Mucosa of rectum (tissue), 2 donors: ENCODE measurements around the gene TIMP2.
"Not testable (repeated sequence)": the region's sequence is repeated elsewhere in the genome, so short reads cannot be mapped to it uniquely, and the experiment has no call there.

Experiments used
- H3K27ac ChIP-seq, 2 donors: one replicate each; pipeline ENCODE4 v1.7.0; 2013; ENCODE audit warnings: inconsistent platforms in 2 of 2, low read depth in 2 of 2, low read length in 2 of 2
- H3K27me3 ChIP-seq, 2 donors: one replicate each; pipeline ENCODE4 v1.7.0; 2013; ENCODE audit warnings: low read length in 2 of 2; ENCODE audit not compliant: control insufficient read depth in 2 of 2, insufficient read depth in 2 of 2
- H3K36me3 ChIP-seq, 2 donors: one replicate each; pipeline ENCODE4 v1.7.0; 2013; ENCODE audit warnings: low read length in 2 of 2; ENCODE audit not compliant: control insufficient read depth in 2 of 2, insufficient read depth in 2 of 2
- H3K4me1 ChIP-seq, 2 donors: one replicate each; pipeline ENCODE4 v1.7.0; 2013; ENCODE audit warnings: low read length in 2 of 2, mild to moderate bottlenecking in 1 of 2; ENCODE audit not compliant: control insufficient read depth in 2 of 2, insufficient read depth in 2 of 2
- H3K4me3 ChIP-seq, 2 donors: one replicate each; pipeline ENCODE4 v1.7.0; 2013; ENCODE audit warnings: low read length in 2 of 2
- H3K9ac ChIP-seq, 2 donors: one replicate each; pipeline ENCODE4 v1.7.0; 2013; ENCODE audit warnings: low read length in 2 of 2, low read depth in 1 of 2, mild to moderate bottlenecking in 1 of 2
- H3K9me3 ChIP-seq, 2 donors: one replicate each; pipeline ENCODE4 v1.7.0; 2013; ENCODE audit warnings: low read length in 2 of 2; ENCODE audit not compliant: control insufficient read depth in 2 of 2
- donor health status: healthy.
- donor health status: Normal muscosa, but diverticular disease.

Gene TIMP2

DNA sequence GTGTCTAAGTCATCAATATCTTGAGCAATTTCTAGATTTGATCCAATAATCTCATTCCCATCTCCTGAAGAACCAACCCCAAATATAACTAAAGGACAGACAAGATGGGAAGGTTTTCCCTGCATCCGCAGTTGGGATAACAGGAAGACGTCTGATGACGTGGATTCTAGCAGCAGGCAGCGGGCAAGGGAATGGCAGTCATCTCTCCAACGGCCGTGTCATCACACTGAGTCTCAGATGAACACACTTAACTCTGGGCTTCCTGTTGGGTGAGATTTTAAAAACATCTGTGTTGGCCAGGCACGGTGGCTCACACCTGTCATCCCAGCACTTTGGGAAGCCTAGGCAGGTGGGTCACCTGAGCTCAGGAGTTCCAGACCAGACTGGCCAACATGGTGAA lies 20.9 kb upstream of the TIMP2 start:
- Histone ChIP-seq H3K27ac (no peak overlapping the region), H3K9ac (no peak overlapping the region), H3K4me3 (no peak overlapping the region), H3K36me3 (no peaks in the 10 kb centered on the region), H3K9me3 (peaks cover 0 to 3% of the 10 kb centered on the region in 2 donors), H3K27me3 (no peaks in the 10 kb centered on the region), H3K4me1 (peaks cover 7 to 8% of the 10 kb centered on the region in 2 donors)

DNA sequence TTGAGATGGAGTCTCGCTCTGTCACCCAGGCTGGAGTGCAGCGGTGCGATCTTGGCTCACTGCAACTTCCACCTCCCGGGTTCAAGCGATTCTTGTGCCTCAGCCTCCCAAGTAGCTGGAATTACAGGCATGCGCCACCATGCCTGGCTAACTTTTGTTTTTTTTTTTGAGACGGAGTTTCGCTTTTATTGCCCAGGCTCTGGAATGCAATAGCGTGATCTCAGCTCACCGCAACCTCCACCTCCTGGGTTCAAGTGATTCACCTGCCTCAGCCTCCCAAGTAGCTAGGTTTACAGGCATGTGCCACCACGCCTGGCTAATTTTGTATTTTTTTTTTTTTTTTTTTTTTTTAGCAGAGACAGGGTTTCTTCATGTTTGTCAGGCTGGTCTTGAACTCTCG lies 20.3 kb upstream of the TIMP2 start:
- H3K36me3 ChIP-seq, H3K9ac ChIP-seq, H3K4me3 ChIP-seq, H3K4me1 ChIP-seq, H3K27ac ChIP-seq, H3K9me3 ChIP-seq, H3K27me3 ChIP-seq: not testable (repeated sequence)

DNA sequence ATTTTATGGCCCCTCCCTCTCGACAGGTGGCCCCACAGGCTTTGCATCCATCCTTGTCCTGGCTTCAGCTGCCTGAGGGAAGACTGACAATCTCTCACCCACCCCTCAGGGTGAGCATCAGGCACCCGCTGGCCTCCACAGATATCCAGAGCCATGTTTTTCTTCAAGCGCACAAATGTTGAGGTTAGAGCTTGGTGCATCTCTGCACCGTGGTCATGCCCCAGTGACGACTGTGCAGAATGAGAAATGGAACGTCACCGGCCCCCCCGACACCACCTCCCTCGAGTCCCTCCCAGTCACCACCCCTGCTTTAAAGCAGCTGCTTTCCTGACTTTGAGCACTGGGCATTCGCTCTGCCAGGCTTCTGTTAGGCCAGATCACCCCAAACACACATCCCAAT lies 19.8 kb upstream of the TIMP2 start:
- Histone ChIP-seq H3K27me3 (no peaks in the 10 kb centered on the region), H3K4me3 (no peak overlapping the region), H3K27ac (no peak overlapping the region), H3K36me3 (no peaks in the 10 kb centered on the region), H3K9me3 (no peaks in the 10 kb centered on the region), H3K4me1 (peaks cover 7 to 8% of the 10 kb centered on the region in 2 donors), H3K9ac (no peak overlapping the region)

DNA sequence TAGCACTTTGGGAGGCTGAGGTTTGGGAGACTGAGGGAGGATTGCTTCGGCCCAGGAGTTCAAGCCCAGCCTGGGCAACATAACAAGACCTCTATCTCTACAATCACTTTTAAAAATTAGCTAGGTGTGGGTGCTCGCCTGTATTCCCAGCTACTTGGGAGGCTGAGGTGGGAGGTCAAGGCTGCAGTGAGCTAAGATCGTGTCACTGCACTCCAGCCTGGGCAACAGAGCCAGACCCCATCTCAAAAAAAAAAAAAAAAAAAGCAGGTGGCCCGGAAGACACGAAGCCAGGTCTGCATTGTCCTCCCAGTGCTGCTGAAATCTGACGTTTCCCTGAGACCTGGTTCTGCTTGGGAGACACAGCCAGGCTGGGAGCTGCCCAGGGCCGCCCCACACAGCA lies 18.8 kb upstream of the TIMP2 start:
- Histone ChIP-seq H3K9me3 (no peaks in the 10 kb centered on the region), H3K36me3 (no peaks in the 10 kb centered on the region), H3K9ac (no peak overlapping the region), H3K27me3 (no peaks in the 10 kb centered on the region), H3K4me3 (no peak overlapping the region), H3K4me1 (peaks cover 7 to 8% of the 10 kb centered on the region in 2 donors), H3K27ac (no peak overlapping the region)

DNA sequence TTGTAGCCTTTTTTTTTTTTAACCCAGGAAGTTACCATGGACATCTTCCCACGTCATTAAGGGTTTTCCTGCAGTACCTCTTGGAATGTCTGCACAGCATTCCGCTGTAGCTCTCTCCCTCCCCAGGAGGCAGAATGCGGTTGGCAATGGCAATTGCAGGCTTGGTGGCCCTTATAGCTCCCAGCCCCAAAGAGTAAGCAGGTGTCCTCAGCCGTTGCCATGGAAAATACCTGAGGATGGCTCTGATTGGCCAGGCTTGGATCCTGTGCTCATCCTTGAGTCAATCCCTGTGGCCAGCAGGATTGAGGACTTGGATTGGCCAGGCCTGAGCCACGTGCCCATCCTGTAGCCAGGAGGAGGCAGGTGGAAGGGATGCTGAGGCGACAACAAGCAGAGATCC lies 15.5 kb upstream of the TIMP2 start:
- Histone ChIP-seq H3K27me3 (no peaks in the 10 kb centered on the region), H3K9me3 (no peaks in the 10 kb centered on the region), H3K4me3 (no peak overlapping the region), H3K9ac (no peak overlapping the region), H3K36me3 (no peaks in the 10 kb centered on the region), H3K4me1 (no peaks in the 10 kb centered on the region), H3K27ac (no peak overlapping the region)

DNA sequence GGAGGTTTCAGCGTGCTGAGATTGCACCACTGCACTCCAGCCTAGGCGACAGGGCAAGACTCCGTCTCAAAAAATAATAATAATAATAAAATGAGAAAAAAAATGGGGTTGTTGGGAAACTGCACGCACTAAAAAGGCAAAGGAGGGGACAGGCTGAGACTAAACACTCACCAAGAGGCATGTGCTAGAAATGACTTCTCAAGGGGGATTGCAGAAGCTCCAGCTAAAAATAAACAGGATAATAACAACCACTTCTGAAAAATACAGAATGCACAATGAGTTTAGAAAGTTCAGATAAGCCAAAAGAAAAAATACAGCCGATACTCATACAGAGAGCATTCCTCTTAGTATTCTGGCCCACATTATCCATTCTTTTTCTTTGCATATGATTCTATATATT lies 15.1 kb upstream of the TIMP2 start:
- no peaks in the 10 kb centered on the region for H3K9me3 ChIP-seq
- H3K27me3 ChIP-seq, result no peaks in the 10 kb centered on the region
- H3K9ac ChIP-seq, result no peak overlapping the region
- H3K4me1 ChIP-seq, result no peaks in the 10 kb centered on the region
- H3K36me3 ChIP-seq, result no peaks in the 10 kb centered on the region
- no peak overlapping the region for H3K27ac ChIP-seq
- no peak overlapping the region for H3K4me3 ChIP-seq

DNA sequence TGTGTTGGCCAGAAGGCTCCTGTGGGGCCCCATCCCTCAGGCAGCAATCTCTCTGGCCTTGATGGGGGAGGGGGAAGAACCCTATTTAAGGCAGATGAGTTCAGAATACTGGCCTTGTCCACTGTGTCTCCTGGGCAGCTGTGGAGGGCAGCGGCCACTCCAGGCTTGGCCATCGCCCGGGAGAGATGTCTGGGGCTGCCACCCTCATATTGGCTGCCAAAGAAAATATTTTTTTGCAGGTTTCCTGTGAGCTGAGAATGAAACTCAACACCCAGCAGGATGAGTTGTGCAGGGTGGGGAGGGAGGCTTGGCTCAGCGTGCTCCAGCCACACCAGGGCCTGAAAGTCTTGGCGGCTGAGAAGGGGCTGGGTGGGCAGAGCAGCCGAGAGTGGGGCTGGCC lies 14.4 kb upstream of the TIMP2 start:
- Histone ChIP-seq H3K27me3 (no peaks in the 10 kb centered on the region), H3K9me3 (no peaks in the 10 kb centered on the region), H3K4me3 (no peak overlapping the region), H3K9ac (no peak overlapping the region), H3K36me3 (no peaks in the 10 kb centered on the region), H3K4me1 (peaks cover 0 to under 1% of the 10 kb centered on the region in 2 donors), H3K27ac (no peak overlapping the region)

DNA sequence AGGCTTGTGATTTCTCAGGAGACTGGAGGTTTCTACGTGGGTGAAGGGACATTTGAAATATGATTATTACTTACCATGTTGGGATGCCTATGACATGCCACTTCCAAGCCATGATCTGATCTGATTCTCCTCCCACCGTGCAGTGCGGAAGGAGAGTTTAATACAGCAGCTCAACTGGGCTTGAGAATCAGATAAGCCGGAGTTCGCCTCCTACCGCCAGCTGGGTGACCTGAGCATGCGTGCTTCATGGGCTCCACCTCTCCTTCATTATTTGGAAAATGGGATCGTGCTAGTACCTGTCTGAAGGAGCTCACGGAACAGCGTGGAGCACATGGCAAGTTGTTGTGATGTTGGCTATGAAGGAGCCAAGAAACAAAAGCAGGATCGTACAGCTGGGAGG lies 12.4 kb upstream of the TIMP2 start:
- Histone ChIP-seq H3K27ac (no peak overlapping the region), H3K4me1 (peaks cover 5 to 10% of the 10 kb centered on the region in 2 donors), H3K9me3 (no peaks in the 10 kb centered on the region), H3K9ac (no peak overlapping the region), H3K27me3 (no peaks in the 10 kb centered on the region), H3K4me3 (no peak overlapping the region), H3K36me3 (no peaks in the 10 kb centered on the region)

DNA sequence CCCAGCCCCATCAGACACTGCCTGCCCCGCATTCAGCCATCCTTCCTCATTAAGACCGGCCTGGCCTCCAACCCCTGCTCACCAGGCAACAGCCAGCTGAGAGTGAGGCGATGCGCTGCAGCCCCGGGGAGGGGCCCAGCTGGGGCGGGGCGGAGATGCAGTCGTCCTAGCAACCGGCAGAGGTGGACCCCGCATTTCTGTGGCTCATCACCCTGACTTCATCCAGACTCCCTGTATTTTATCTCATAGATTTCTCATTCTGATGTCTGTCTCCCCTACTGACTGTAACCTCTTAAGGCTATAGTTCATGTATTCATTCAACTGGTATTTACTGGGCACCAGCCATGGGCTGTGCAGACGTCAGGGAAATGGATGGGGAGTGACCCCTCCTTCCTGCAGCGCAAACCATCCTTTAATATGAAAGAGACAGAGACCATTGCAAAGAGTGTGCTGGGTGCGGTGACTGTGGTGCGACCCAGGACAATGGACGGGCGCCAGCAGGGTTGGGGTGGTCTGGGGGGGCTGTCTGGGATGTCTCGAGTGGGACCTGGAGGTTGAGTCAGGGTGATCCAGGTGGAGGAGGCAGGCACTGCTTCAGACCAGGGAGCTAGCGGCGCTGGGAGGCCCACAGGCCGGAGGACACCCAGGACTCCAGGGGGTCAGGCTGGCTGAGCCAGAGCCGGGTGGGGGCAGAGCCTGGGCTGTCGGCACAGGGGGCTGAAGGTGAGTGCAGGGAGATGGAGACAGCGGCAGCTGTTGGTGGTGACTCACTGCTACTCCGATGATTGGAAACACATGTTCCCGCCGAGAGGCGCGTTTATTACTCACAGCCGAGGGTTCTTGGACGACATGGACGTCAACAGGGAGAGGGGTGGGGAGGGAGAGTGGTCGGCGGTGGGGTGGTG lies 10.5 kb upstream of the TIMP2 start:
- H3K9me3 ChIP-seq, result no peaks in the 10 kb centered on the region
- no peak overlapping the region for H3K4me3 ChIP-seq
- H3K27me3 ChIP-seq, result no peaks in the 10 kb centered on the region
- peaks cover 5 to 10% of the 10 kb centered on the region in 2 donors for H3K4me1 ChIP-seq
- no peaks in the 10 kb centered on the region for H3K36me3 ChIP-seq
- H3K27ac ChIP-seq, result peak overlapping the region in 1 of 2 donors; percentile 60
- no peak overlapping the region for H3K9ac ChIP-seq

DNA sequence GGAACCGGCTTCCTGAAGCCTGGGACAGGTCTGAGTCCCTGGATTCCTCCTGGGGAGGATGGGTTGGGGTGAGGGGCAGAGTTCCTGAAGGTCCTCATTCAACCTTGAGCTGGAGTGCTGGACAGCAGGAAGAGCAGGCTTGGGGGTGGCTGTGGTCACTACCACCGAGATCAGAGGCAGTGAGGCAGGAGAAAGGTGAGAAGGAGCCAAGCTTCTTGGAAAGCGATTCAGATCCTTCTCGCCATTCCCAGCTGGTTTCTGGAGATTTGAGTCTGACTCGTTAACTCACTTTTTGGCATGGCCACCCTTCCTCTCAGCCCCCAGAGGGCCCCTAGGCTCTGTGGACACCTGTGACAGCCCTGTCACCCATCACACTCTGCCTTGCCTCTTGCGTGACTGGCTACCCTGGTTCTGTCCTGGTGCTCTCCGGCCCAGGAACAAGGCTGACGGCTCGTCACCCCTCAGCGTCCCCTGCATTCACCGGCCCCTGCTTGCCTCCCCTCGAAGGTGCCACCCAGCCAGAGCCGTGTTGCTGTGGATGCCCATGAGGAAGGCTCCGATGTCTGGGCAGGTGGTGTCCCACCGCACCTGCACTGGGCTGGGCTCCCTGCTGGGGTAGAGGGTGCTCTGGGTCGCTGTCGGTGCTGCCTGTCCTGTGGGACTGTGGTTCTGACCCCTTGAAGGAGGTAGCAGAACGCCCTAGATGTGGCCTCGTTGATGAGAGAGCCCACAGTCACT lies 9.7 kb upstream of the TIMP2 start:
- Histone ChIP-seq H3K27me3 (peaks cover 0 to 1% of the 10 kb centered on the region in 2 donors), H3K27ac (peak overlapping the region; percentile 60 to 66), H3K36me3 (no peaks in the 10 kb centered on the region), H3K4me1 (peaks cover 5 to 10% of the 10 kb centered on the region in 2 donors), H3K9me3 (no peaks in the 10 kb centered on the region), H3K9ac (peak overlapping the region in 1 of 2 donors; percentile 30), H3K4me3 (peak overlapping the region in 1 of 2 donors; percentile 1)
